BLaER1 (cell line): ENCODE results near the gene SART3.
A peak's percentile ranks its signal among the peaks of the same experiment; 100 is the strongest.

Experiments
- H3K27ac ChIP-seq: shearing (Covaris generic); formaldehyde crosslinking; 2 replicates; pipeline ENCODE4 v1.8.1; 2022
- H3K27me3 ChIP-seq: shearing (Covaris generic); formaldehyde crosslinking; 2 replicates; pipeline ENCODE4 v1.8.1; 2022
- H3K36me3 ChIP-seq: shearing (Covaris generic); formaldehyde crosslinking; 2 replicates; pipeline ENCODE4 v1.8.1; 2022
- H3K4me1 ChIP-seq: shearing (Covaris generic); formaldehyde crosslinking; 2 replicates; pipeline ENCODE4 v1.8.1; 2022
- H3K4me2 ChIP-seq: shearing (Covaris generic); formaldehyde crosslinking; 2 replicates; pipeline ENCODE4 v1.8.1; 2022
- H3K4me3 ChIP-seq: shearing (Covaris generic); formaldehyde crosslinking; 2 replicates; pipeline ENCODE4 v1.8.1; 2022
- H3K9ac ChIP-seq: shearing (Covaris generic); formaldehyde crosslinking; 2 replicates; pipeline ENCODE4 v1.8.1; 2022
- H3K9me3 ChIP-seq: shearing (Covaris generic); formaldehyde crosslinking; 2 replicates; pipeline ENCODE4 v1.8.1; 2022
- H4K20me1 ChIP-seq: shearing (Covaris generic); formaldehyde crosslinking; 2 replicates; pipeline ENCODE4 v1.8.1; 2022
- Cebpa-rat ChIP-seq: shearing (Covaris generic); IDR thresholded peaks from 2 replicates; pipeline ENCODE4 v1.8.1; 2022

The SART3 gene

DNA sequence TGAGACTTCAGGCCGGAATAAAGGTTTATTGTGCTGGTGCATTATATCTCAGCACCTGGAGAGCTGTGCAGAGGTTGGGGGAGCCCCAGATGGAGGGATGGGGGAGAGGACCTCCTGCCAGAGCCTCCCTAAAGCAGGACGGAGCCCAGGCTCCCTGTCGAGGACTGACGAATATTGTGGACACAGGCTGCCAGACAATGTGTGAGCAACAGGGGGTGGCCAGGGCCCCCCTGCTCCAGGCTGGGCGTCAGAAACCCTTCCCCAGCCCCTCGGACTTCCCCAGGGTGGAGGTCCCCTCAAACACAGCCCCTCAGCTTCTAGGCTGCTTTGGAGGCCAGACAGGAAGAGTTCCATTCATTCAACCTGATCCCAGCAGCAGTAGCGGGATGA lies 28.9 kb upstream of the SART3 start:
- no peak overlapping the region for H3K9ac ChIP-seq
- no peaks in the 10 kb centered on the region for H3K27me3 ChIP-seq
- no peak overlapping the region for H3K4me3 ChIP-seq
- no peaks in the 10 kb centered on the region for H4K20me1 ChIP-seq
- H3K36me3 ChIP-seq, result no peaks in the 10 kb centered on the region
- no peaks in the 10 kb centered on the region for H3K9me3 ChIP-seq
- H3K27ac ChIP-seq, result no peak overlapping the region
- peaks cover 13% of the 10 kb centered on the region for H3K4me1 ChIP-seq
- no peak overlapping the region for H3K4me2 ChIP-seq
- TF ChIP-seq Cebpa-rat, result no peak

DNA sequence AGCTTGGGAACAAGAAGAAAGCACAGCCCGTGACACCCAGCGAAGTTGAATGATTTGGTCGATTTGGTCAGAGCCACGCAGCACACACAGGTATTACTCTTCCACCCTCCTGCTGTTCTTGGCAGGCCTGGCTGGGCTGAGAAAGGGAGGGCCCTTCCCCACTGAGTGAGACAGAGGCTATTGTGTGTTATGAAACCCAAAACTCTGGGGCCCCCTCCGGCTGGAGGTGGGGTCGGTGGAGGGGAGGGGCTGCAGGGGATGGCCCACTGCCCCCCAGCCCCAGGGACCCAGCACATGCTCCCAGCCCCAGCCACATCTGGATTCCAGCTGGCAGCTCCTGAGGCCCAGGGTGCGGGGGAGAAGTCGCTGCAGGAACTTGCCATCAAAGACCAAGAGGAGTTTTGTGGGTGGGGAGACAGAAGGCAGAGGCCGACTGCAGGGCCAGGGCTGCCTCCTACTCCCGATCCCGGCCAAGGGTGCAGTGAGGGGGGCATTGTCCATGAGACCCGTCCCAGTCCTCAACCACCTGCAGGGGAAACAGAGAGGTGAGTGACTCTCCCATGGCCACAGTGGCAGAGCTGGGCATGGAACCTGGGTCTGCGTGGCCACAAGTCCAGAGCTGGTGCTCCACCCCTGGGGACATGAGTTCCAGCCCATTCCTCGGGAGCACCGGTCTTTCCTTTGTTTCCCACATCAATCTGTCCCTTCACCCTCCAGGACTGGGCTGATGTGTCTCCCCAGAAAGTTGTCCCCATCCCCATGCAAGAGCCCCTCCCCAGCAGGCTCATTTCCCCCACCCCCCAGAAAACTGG lies 28.3 kb upstream of the SART3 start:
- Histone ChIP-seq H3K27ac (no peak overlapping the region), H4K20me1 (no peaks in the 10 kb centered on the region), H3K36me3 (no peaks in the 10 kb centered on the region), H3K9me3 (no peaks in the 10 kb centered on the region), H3K4me1 (peaks cover 16% of the 10 kb centered on the region), H3K4me2 (peak overlapping the region; percentile 61), H3K4me3 (no peak overlapping the region), H3K9ac (peak overlapping the region; percentile 50; the same call in 1 of the 2 replicates), H3K27me3 (no peaks in the 10 kb centered on the region)
- no peak for TF ChIP-seq Cebpa-rat

DNA sequence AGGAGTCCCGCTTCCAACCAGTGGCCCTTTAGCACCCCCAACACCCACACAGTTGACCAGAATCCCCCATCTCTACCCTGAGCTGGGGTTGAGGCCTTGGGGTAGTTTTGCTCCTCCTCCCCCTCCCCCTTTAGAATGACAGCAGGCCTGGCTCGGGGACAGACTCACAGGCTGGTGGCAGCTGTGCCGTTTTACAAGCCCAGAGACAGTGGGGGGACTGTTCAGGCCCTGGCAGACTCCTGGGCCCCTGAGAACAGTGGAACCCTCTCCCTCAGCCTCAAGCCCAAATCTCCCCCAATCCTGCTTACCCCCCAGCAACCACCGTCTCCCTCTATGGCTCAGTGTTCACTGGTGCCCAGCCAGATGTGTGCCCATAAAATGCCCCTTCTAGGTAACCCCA lies 26.9 kb upstream of the SART3 start:
- H3K36me3 ChIP-seq, result no peaks in the 10 kb centered on the region
- H3K9me3 ChIP-seq, result no peaks in the 10 kb centered on the region
- H3K4me2 ChIP-seq, result no peak overlapping the region
- no peaks in the 10 kb centered on the region for H3K27me3 ChIP-seq
- H4K20me1 ChIP-seq, result no peaks in the 10 kb centered on the region
- H3K4me3 ChIP-seq, result no peak overlapping the region
- no peak for TF ChIP-seq Cebpa-rat
- H3K4me1 ChIP-seq, result peaks cover 30% of the 10 kb centered on the region
- no peak overlapping the region for H3K9ac ChIP-seq
- no peak overlapping the region for H3K27ac ChIP-seq

DNA sequence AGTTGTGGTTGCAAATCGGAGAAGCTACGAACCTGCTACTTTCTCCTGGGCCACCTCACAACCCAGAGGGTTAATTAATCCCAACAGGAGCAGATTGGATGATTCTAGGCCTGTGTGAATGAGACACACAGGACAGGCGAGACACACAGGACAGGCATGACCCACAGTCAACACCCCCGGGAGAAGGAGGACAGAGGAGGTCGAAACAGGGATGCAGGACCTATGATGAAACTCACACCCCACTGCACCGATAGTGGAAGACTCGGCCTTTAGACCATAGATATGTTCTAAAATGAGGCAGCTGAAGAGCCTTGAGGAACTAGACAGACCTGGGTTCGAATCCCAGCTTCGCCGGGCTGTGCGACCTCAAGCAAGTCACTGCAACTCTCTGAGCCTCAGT lies 25.3 kb upstream of the SART3 start:
- H3K27ac ChIP-seq, result no peak overlapping the region
- no peak for TF ChIP-seq Cebpa-rat
- H3K36me3 ChIP-seq, result no peaks in the 10 kb centered on the region
- no peak overlapping the region for H3K4me2 ChIP-seq
- H3K4me3 ChIP-seq, result no peak overlapping the region
- no peaks in the 10 kb centered on the region for H4K20me1 ChIP-seq
- H3K9me3 ChIP-seq, result no peaks in the 10 kb centered on the region
- H3K9ac ChIP-seq, result no peak overlapping the region
- peaks cover 37% of the 10 kb centered on the region for H3K4me1 ChIP-seq
- H3K27me3 ChIP-seq, result no peaks in the 10 kb centered on the region

DNA sequence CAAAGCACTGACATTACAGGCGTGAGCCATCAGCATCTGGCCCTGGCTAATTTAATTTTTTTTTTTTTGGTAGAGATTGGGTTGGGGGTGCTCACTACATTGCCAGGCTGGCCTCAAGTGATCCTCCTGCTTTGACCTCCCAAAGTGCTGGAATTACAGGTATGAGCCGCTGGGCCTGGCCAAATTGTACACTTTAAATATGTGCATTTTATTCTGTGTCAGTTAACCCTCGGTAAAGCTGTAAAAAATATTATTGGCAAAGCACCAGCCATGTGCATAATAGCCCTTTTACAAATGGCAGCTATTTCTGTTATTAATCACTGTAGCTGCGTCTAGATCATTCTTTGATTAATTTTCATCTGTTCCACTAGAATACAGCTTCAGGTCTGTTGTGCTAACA lies 24.9 kb upstream of the SART3 start:
- H4K20me1 ChIP-seq, result no peaks in the 10 kb centered on the region
- no peaks in the 10 kb centered on the region for H3K36me3 ChIP-seq
- H3K9ac ChIP-seq, result no peak overlapping the region
- no peak overlapping the region for H3K4me2 ChIP-seq
- H3K9me3 ChIP-seq, result no peaks in the 10 kb centered on the region
- no peak overlapping the region for H3K27ac ChIP-seq
- peaks cover 37% of the 10 kb centered on the region for H3K4me1 ChIP-seq
- H3K27me3 ChIP-seq, result no peaks in the 10 kb centered on the region
- H3K4me3 ChIP-seq, result no peak overlapping the region
- TF ChIP-seq Cebpa-rat, result no peak

DNA sequence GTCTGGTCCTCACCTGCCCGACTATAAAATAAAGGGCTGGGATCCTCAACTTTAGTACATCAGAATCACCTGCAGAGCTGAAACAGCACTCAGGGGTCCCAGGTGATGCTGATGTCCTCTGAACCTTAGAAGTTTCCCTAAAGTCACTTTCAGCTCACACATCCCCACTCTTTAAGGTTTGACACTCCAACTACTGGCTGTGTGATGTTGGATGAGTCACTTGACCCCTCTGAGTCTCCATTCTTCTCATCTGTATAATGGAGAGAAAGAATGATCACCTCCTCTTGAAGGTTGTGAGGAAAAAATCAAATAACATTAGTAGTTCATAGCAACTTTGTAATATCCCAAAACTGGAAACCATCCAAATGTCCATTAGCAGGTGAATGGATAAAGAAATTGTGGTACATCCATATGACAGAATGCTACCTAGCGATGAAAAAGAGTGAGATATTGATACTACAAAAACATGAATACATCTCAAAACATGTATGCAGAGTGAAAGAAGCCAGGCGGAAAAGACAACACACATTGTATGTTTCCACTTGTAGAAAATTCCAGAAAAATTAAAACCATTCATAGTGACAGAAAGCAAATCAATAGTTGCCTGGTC lies 23.6 kb upstream of the SART3 start:
- H3K9me3 ChIP-seq, result no peaks in the 10 kb centered on the region
- TF ChIP-seq Cebpa-rat, result no peak
- peaks cover 47% of the 10 kb centered on the region for H3K4me1 ChIP-seq
- no peaks in the 10 kb centered on the region for H3K36me3 ChIP-seq
- no peak overlapping the region for H3K4me3 ChIP-seq
- H3K4me2 ChIP-seq, result peak overlapping the region; percentile 68; the same call in 1 of the 2 replicates
- H3K9ac ChIP-seq, result no peak overlapping the region
- H3K27ac ChIP-seq, result no peak overlapping the region
- no peaks in the 10 kb centered on the region for H3K27me3 ChIP-seq
- H4K20me1 ChIP-seq, result no peaks in the 10 kb centered on the region

DNA sequence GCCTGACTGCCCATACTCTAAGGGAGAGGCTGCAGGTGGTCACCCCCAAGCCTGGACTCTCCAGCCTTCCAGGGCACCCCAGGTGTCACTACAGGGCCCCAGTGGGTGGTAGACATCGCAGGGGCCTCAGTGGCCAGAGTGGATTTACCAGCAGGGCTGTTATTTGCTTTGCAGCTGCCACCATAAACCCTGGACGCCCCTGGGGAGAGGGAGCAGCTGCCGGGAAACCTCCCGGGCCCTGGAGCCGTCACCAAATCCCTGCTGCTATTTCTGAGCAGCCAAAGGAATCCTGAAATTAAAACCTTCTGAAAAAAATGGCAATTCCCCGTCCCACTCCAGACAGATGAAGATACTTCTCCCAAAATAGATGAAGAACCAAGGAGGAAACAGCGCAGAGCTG lies 23.0 kb upstream of the SART3 start:
- Histone ChIP-seq H3K9ac (no peak overlapping the region), H3K4me2 (peak overlapping the region; percentile 68), H3K36me3 (no peaks in the 10 kb centered on the region), H3K4me3 (no peak overlapping the region), H4K20me1 (no peaks in the 10 kb centered on the region), H3K4me1 (peaks cover 47% of the 10 kb centered on the region), H3K27ac (no peak overlapping the region), H3K27me3 (no peaks in the 10 kb centered on the region), H3K9me3 (no peaks in the 10 kb centered on the region)
- TF ChIP-seq Cebpa-rat, result no peak

DNA sequence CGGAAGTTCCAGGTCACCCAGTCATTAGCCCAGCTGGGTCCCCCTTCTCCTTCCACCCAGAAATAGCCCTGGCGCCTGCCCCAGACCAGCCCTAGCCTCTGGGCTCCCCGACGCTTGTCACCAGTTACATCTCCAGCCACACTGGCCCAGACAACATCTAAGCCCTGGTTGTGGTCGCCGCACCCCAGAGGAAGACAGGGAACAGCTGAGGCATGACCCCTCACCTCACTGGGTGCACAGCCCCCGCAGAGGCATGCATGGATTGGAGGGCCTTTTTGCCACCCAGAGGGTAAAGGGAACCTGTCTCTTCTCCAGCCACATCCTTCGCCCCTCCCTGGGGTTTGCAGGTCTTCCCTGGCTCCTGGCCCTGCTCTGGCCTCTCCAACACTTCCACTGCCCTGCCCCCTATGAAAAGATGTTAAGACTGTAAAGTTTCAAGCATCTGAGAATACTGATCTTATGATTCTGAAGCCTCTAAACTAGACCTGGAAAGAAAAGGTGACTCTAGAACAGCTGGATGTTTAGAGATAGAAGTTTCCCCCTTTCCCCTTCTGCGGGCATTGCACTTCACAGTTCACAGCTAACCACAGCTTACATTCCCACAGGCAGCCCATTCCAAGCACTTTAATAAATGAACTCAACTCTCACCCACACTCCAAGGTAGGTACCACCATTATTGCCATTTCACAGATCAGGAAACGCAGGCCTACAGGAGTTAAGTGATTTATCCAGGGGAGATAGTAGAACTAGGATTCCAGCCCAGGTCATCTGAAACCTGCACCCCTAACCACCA lies 22.2 kb upstream of the SART3 start:
- Histone ChIP-seq H3K4me3 (no peak overlapping the region), H3K4me2 (peak overlapping the region; percentile 68), H3K9me3 (no peaks in the 10 kb centered on the region), H3K27me3 (no peaks in the 10 kb centered on the region), H3K36me3 (no peaks in the 10 kb centered on the region), H3K27ac (no peak overlapping the region), H3K9ac (no peak overlapping the region), H4K20me1 (no peaks in the 10 kb centered on the region), H3K4me1 (peaks cover 45% of the 10 kb centered on the region)
- no peak for TF ChIP-seq Cebpa-rat

DNA sequence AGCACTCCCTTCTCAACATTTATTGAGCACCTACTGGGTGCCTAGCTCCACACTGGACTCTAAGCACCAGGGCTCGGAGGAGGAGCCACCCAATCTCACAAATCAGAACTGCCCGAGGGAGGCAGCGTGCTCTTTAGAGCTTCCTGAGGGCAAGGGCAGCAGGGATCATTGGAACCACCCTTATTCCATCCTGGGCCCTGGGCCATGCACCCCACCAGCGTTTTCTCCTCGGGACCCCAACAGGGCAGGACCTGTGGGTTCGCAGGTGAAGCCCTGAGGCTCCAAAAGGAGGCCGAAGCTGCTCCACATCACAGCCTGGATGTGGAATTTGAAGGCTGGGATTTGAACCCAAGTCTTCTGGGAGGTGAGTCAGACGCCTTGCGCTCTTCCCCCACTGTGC lies 21.5 kb upstream of the SART3 start:
- Histone ChIP-seq H3K27me3 (no peaks in the 10 kb centered on the region), H4K20me1 (no peaks in the 10 kb centered on the region), H3K9ac (no peak overlapping the region), H3K36me3 (no peaks in the 10 kb centered on the region), H3K4me2 (peak overlapping the region; percentile 68), H3K4me3 (no peak overlapping the region), H3K4me1 (peaks cover 46% of the 10 kb centered on the region), H3K27ac (no peak overlapping the region), H3K9me3 (no peaks in the 10 kb centered on the region)
- no peak for TF ChIP-seq Cebpa-rat
